ENCODE data around the gene LRRC4C. TPM values are rescaled to one million over a fixed set of nuclear protein-coding genes. Genes with fewer than 3 reads are reported as not detected.

LRRC4C gene
- total RNA-seq, 2 donors from 2014 or later = 0.95 to 3.2 TPM

GRCh38 chr11:40606800-40607199 is 852.7 kb downstream of the LRRC4C start:
- Histone ChIP-seq H3K9me3 (no peaks in the 10 kb centered on the region), H3K36me3 (no peaks in the 10 kb centered on the region), H3K4me1 (ENCODE audit: control insufficient read depth in 1 of 2, low read depth in 2 of 2) (no peaks in the 10 kb centered on the region), H3K27ac (no peak overlapping the region), H3K4me3 (no peak overlapping the region), H3K27me3 (replicated peaks; ENCODE audit: insufficient read depth) (no peaks in the 10 kb centered on the region)
- DNase-seq (ENCODE audit: low spot score) = no peak
- ATAC-seq (ENCODE audit: insufficient number of reproducible peaks, low FRiP score, low read depth) = no peak
- TF ChIP-seq CTCF (IDR thresholded peaks at IDR 0.05) = no peak

GRCh38 chr11:40602866-40603552 is 856.4 kb downstream of the LRRC4C start:
- DNase-seq (ENCODE audit: low spot score) (no peak), ATAC-seq (ENCODE audit: insufficient number of reproducible peaks, low FRiP score, low read depth) (no peak)
- Histone ChIP-seq H3K4me3 (no peak overlapping the region), H3K36me3 (no peaks in the 10 kb centered on the region), H3K27me3 (replicated peaks; ENCODE audit: insufficient read depth) (no peaks in the 10 kb centered on the region), H3K27ac (no peak overlapping the region), H3K9me3 (no peaks in the 10 kb centered on the region), H3K4me1 (ENCODE audit: control insufficient read depth in 1 of 2, low read depth in 2 of 2) (no peaks in the 10 kb centered on the region)
- no peak for TF ChIP-seq CTCF (IDR thresholded peaks at IDR 0.05)

GRCh38 chr11:40597546-40598113 is 861.8 kb downstream of the LRRC4C start:
- no peaks in the 10 kb centered on the region for H3K27me3 ChIP-seq (replicated peaks; ENCODE audit: insufficient read depth)
- DNase-seq (ENCODE audit: low spot score) (no peak), ATAC-seq (ENCODE audit: insufficient number of reproducible peaks, low FRiP score, low read depth) (no peak)
- H3K9me3 ChIP-seq = no peaks in the 10 kb centered on the region
- no peaks in the 10 kb centered on the region for H3K36me3 ChIP-seq
- H3K27ac ChIP-seq = no peak overlapping the region
- no peaks in the 10 kb centered on the region for H3K4me1 ChIP-seq (ENCODE audit: control insufficient read depth in 1 of 2, low read depth in 2 of 2)
- no peak overlapping the region for H3K4me3 ChIP-seq
- TF ChIP-seq CTCF (IDR thresholded peaks at IDR 0.05) = no peak

- no peak overlapping the region for H3K4me3 ChIP-seq
- no peaks in the 10 kb centered on the region for H3K9me3 ChIP-seq
- no peak for DNase-seq (ENCODE audit: low spot score)
- no peak for ATAC-seq (ENCODE audit: insufficient number of reproducible peaks, low FRiP score, low read depth)
- no peaks in the 10 kb centered on the region for H3K27me3 ChIP-seq (replicated peaks; ENCODE audit: insufficient read depth)
- H3K36me3 ChIP-seq = no peaks in the 10 kb centered on the region
- no peak for TF ChIP-seq CTCF (IDR thresholded peaks at IDR 0.05)
- no peaks in the 10 kb centered on the region for H3K4me1 ChIP-seq (ENCODE audit: control insufficient read depth in 1 of 2, low read depth in 2 of 2)
- H3K27ac ChIP-seq = no peak overlapping the region
These were observed 886.1 kb downstream of the LRRC4C start for GRCh38 chr11:40573254-40573891.

GRCh38 chr11:40569947-40570531 is 889.4 kb downstream of the LRRC4C start:
- no peak for ATAC-seq (ENCODE audit: insufficient number of reproducible peaks, low FRiP score, low read depth)
- no peaks in the 10 kb centered on the region for H3K36me3 ChIP-seq
- no peak for DNase-seq (ENCODE audit: low spot score)
- no peak overlapping the region for H3K4me3 ChIP-seq
- H3K4me1 ChIP-seq (ENCODE audit: control insufficient read depth in 1 of 2, low read depth in 2 of 2) = no peaks in the 10 kb centered on the region
- no peaks in the 10 kb centered on the region for H3K27me3 ChIP-seq (replicated peaks; ENCODE audit: insufficient read depth)
- no peak for TF ChIP-seq CTCF (IDR thresholded peaks at IDR 0.05)
- no peak overlapping the region for H3K27ac ChIP-seq
- H3K9me3 ChIP-seq = no peaks in the 10 kb centered on the region
